Panc1 (cell line): ENCODE results near the gene F11R. TPM values are rescaled to one million over a fixed set of nuclear protein-coding genes. Genes with fewer than 3 reads are reported as not detected.
"Not testable (repeated sequence)": the region's sequence is repeated elsewhere in the genome, so short reads cannot be mapped to it uniquely, and the experiment has no call there.

ENCODE experiments used
- ATAC-seq: fragments of 200-7000 bp; cut with Tn5 transposase; 2 replicates; pipeline ENCODE4 v1.9.1; 2020; ENCODE audit warnings: mild to moderate bottlenecking, moderate library complexity
- BruUV-seq: library from RNA; stranded (reverse); fragments of 400-500 nt; replicated peaks from 2 replicates; lab custom pipeline; 2021; lab: Mats Ljungman, UMichigan
- CTCF ChIA-PET: fragments of 300-600 bp; sonication (Branson Sonifier 250); formaldehyde crosslinking; loops from one replicate; lab custom pipeline; 2022; ENCODE audit warnings: antibody characterized with exemption; lab: Charles Lee
- POLR2A ChIA-PET: fragments of 300-600 bp; sonication (Branson Sonifier 250); formaldehyde crosslinking; loops from one replicate; lab custom pipeline; 2022; ENCODE audit warnings: antibody characterized with exemption; lab: Charles Lee
- DNase-seq: peaks from one replicate; pipeline ENCODE4 v3.0.0-alpha.2; 2010; ENCODE audit warnings: low read depth, low spot score
- H3K27ac ChIP-seq: 2 replicates; pipeline ENCODE4 v1.5.1; 2011; ENCODE audit warnings: mild to moderate bottlenecking, low read length, inconsistent platforms
- H3K27me3 ChIP-seq: fragments of 200-500 bp; sonication (Bioruptor generic); 2 replicates; pipeline ENCODE4 v1.6.0; 2014; ENCODE audit warnings: low read length, inconsistent platforms; ENCODE audit not compliant: control insufficient read depth, insufficient read depth
- H3K36me3 ChIP-seq: fragments of 200-500 bp; sonication (Bioruptor generic); 2 replicates; pipeline ENCODE4 v1.5.1; 2014; ENCODE audit warnings: inconsistent platforms, mild to moderate bottlenecking, low read length, moderate library complexity; ENCODE audit not compliant: control insufficient read depth, insufficient read depth
- H3K4me1 ChIP-seq: 2 replicates; pipeline ENCODE4 v1.5.1; 2011; ENCODE audit warnings: inconsistent platforms, mild to moderate bottlenecking, low read length, moderate library complexity; ENCODE audit not compliant: control insufficient read depth, insufficient read depth
- H3K4me3 ChIP-seq, 2 experiments: 2 replicates each; pipeline ENCODE4 v1.5.1; 2011 to 2012; ENCODE audit warnings: low read depth in 2 of 2, low read length in 2 of 2, mild to moderate bottlenecking in 2 of 2, inconsistent platforms in 1 of 2, moderate library complexity in 1 of 2
- H3K9me3 ChIP-seq: fragments of 200-500 bp; sonication (Bioruptor generic); 2 replicates; pipeline ENCODE4 v1.5.1; 2014; ENCODE audit warnings: low read depth, mild to moderate bottlenecking, inconsistent platforms, low read length, moderate library complexity; ENCODE audit not compliant: control insufficient read depth, insufficient read depth
- CTCF ChIP-seq: fragments of 450-650 bp; IDR thresholded peaks from 2 replicates; pipeline ENCODE4 v1.5.1; 2017; ENCODE audit warnings: mild to moderate bottlenecking
- POLR2AphosphoS5 ChIP-seq: IDR thresholded peaks from 2 replicates; pipeline ENCODE4 v1.6.1; 2012; ENCODE audit warnings: mild to moderate bottlenecking, low read depth, low read length, moderate library complexity
- REST ChIP-seq, 2 experiments: IDR thresholded peaks; 2 replicates each; pipeline ENCODE4 v1.6.1; 2011 to 2012; ENCODE audit warnings: low read depth in 2 of 2, control low read depth in 1 of 2, low read length in 1 of 2, mild to moderate bottlenecking in 1 of 2, moderate library complexity in 1 of 2; ENCODE audit not compliant: insufficient read depth in 1 of 2
- SIN3A ChIP-seq: IDR thresholded peaks from 2 replicates; pipeline ENCODE4 v1.6.1; 2012; ENCODE audit warnings: low read depth, mild to moderate bottlenecking, low read length, moderate library complexity, borderline replicate concordance; ENCODE audit not compliant: insufficient read depth
- TCF7L2 ChIP-seq: IDR thresholded peaks from 2 replicates; pipeline ENCODE4 v1.6.1; 2011; ENCODE audit warnings: mild to moderate bottlenecking, low read depth, low read length, inconsistent platforms
- in situ Hi-C: cut with HindIII; loops from 2 replicates; pipeline ENCODE4 v1.10.0; 2016; ENCODE audit warnings: low sequenced_read_pairs, low pct_unique_long_range_greater_than_20kb
- intact Hi-C: fragments of 100-400 bp; cut with micrococcal nuclease; formaldehyde crosslinking; loops from one replicate; pipeline ENCODE4 v1.10.0; 2022; ENCODE audit not compliant: unreplicated experiment
- total RNA-seq: library from RNA; stranded (reverse); gene quantifications from one replicate; pipeline ENCODE4 v1.2.1, GENCODE V29; 2021; ENCODE audit not compliant: unreplicated experiment

F11R gene
- total RNA-seq, 1 experiment from 2014 or later: 63.0 TPM

- ATAC-seq (no peak), DNase-seq (no peak)
- H3K9me3 ChIP-seq: no peaks in the 10 kb centered on the region
- H3K4me3 ChIP-seq: no peak overlapping the region
- no peak overlapping the region; the same call in 1 of the 2 replicates for H3K27ac ChIP-seq
- H3K27me3 ChIP-seq: no peaks in the 10 kb centered on the region
- POLR2A ChIA-PET: no interaction called here
- H3K4me1 ChIP-seq: peaks cover 2% of the 10 kb centered on the region; the same call in 1 of the 2 replicates
- in situ Hi-C loops (no loop called here), intact Hi-C loops (no loop called here)
- no peak for TF ChIP-seq SIN3A
- no peak for TF ChIP-seq TCF7L2
- TF ChIP-seq POLR2AphosphoS5: no peak
- no peak for TF ChIP-seq REST (IDR thresholded peaks at IDR 0.05; ENCODE audit: insufficient read depth in 1 of 2, low read depth in 2 of 2, low read length in 1 of 2)
- no peak for TF ChIP-seq CTCF
- no TSS peak for BruUV-seq
- H3K36me3 ChIP-seq: no peaks in the 10 kb centered on the region
- CTCF ChIA-PET: interaction anchor here (0.6 kb wide), 1 partner anchor 144 kb away, joined by 3 read pairs; no protein-coding TSS in a partner anchor
These were observed 11.5 kb upstream of the F11R start for GRCh38 chr1:161032409-161032808.

- intact Hi-C loops (no loop called here), in situ Hi-C loops (no loop called here)
- H3K9me3 ChIP-seq: no peaks in the 10 kb centered on the region
- CTCF ChIA-PET: interaction anchor here (0.6 kb wide), 1 partner anchor 143 kb away, joined by 3 read pairs; no protein-coding TSS in a partner anchor
- no peak overlapping the region for H3K27ac ChIP-seq
- no TSS peak for BruUV-seq
- TF ChIP-seq POLR2AphosphoS5: no peak
- no peak for TF ChIP-seq CTCF
- no peak for TF ChIP-seq REST (IDR thresholded peaks at IDR 0.05; ENCODE audit: insufficient read depth in 1 of 2, low read depth in 2 of 2, low read length in 1 of 2)
- TF ChIP-seq SIN3A: no peak
- no peak for TF ChIP-seq TCF7L2
- no peak overlapping the region for H3K4me3 ChIP-seq
- DNase-seq (no peak), ATAC-seq (no peak)
- POLR2A ChIA-PET: no interaction called here
- H3K27me3 ChIP-seq: no peaks in the 10 kb centered on the region
- H3K4me1 ChIP-seq: peaks cover 2% of the 10 kb centered on the region; the same call in 1 of the 2 replicates
- no peaks in the 10 kb centered on the region for H3K36me3 ChIP-seq
These were observed 10.9 kb upstream of the F11R start for GRCh38 chr1:161031874-161032273.

GRCh38 chr1:161029466-161029865 lies 8.5 kb upstream of the F11R start:
- BruUV-seq, POLR2A ChIA-PET, H3K4me3 ChIP-seq, CTCF ChIA-PET, H3K9me3 ChIP-seq, H3K27me3 ChIP-seq, in situ Hi-C loops, DNase-seq, H3K27ac ChIP-seq, ATAC-seq, intact Hi-C loops, H3K4me1 ChIP-seq, H3K36me3 ChIP-seq: not testable (repeated sequence)
